ENCODE results near the gene RMC1.
"Not testable (repeated sequence)": the region's sequence is repeated elsewhere in the genome, so short reads cannot be mapped to it uniquely, and the experiment has no call there.

The RMC1 gene

DNA sequence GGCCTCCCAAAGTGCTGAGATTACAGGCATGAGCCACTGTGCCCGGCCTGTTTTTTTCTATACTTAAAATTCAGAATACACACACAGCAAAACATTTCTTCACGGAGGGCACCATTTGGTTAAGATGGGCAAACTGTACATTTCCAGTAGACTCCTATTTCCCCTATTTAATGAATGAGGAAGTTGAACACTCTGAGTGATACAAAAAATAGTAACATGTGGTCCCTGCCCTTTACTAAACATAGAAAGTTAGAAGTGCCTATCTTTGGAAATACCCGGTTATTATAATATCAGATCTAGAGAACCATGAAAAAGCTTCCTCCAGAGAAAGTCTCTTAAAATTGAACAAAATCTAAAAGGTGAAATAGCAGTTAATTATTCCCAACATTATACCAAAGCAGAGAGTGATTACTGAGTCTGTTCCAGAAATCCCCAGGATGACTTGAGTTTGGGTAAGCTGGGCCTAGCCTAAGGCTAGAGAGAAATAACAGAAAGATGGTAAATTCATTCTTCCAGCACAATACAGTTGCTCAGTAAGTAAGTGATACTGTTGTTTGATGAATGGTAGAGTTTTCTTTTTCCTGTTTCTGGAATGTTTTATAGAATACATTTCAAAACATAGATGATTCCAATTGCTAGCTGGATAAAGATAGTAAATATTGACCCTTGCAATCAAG, 23.3 kb upstream of the RMC1 start:
- Histone ChIP-seq H3K36me3 (ENCODE audit: insufficient read depth, low read depth, low read length) (peaks cover 71% of the 10 kb centered on the region), H3K4me1 (ENCODE audit: insufficient read depth, low read length) (no peaks in the 10 kb centered on the region; the same call in 1 of the 2 replicates), H3K9me3 (ENCODE audit: insufficient read depth, low read depth, low read length) (no peaks in the 10 kb centered on the region), H3K27ac (ENCODE audit: low read length) (no peak overlapping the region), H3K9ac (ENCODE audit: low read depth, low read length) (no peak overlapping the region), H3K27me3 (ENCODE audit: insufficient read depth, low read length) (no peaks in the 10 kb centered on the region), H3K4me3 (ENCODE audit: low read length) (no peak overlapping the region)

DNA sequence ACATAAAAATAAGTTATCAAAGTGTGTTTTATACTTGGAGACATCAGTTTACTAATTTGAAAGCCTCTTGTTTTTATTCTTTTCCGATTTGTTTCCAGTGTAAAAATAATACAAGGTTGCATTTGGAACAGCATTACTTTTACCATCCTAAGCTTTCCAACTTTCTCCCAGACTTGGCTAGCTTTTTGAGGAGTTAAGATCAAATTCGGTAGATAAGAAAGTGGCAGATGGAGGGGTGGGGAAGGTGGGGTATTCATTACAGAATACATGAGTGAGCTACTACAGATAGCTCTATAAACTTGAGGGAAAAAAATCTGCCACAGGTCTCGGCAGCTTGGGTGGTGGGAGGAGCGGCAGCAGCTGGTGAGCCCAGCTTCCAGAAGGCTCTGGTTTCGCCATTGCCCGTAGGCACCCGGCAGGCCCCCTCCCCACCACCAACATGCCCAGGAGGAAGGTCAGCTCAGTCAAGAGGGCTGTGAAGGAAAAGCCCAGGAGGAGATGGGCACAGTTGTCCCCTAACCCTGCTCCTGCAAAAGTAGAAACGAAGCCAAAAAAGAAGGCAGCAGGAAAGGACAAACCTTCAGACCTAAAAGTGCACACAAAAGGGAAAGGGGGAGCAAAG, 18.6 kb upstream of the RMC1 start:
- Histone ChIP-seq H3K9me3 (ENCODE audit: insufficient read depth, low read depth, low read length) (no peaks in the 10 kb centered on the region), H3K9ac (ENCODE audit: low read depth, low read length) (no peak overlapping the region), H3K27ac (ENCODE audit: low read length) (no peak overlapping the region)

DNA sequence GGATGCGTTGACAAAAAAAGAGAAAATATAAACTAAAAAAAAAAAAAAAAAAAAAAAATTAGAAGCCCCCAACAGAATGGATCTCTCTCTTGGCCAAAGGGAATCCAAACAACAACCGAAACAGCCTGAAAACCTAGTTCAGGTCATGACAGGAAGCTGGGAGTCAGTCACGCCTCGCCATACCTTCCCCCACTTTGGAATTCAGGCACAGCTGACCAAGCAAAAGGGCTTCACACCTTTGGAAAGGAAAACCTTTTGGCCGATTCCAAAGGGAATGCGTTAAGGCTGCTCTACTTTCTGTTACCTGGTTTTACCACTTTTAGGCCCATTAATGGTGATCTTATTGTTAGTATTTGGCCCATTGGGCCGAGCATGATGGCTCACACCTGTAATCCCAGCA, 17.9 kb upstream of the RMC1 start:
- no peak overlapping the region for H3K27ac ChIP-seq (ENCODE audit: low read length)
- no peaks in the 10 kb centered on the region; the same call in 1 of the 2 replicates for H3K4me1 ChIP-seq (ENCODE audit: insufficient read depth, low read length)
- H3K4me3 ChIP-seq (ENCODE audit: low read length): no peak overlapping the region
- no peak overlapping the region for H3K9ac ChIP-seq (ENCODE audit: low read depth, low read length)
- H3K36me3 ChIP-seq (ENCODE audit: insufficient read depth, low read depth, low read length): peaks cover 24% of the 10 kb centered on the region
- H3K9me3 ChIP-seq (ENCODE audit: insufficient read depth, low read depth, low read length): no peaks in the 10 kb centered on the region; the same call in 1 of the 2 replicates
- H3K27me3 ChIP-seq (ENCODE audit: insufficient read depth, low read length): no peaks in the 10 kb centered on the region

More for the DNA sequence above, 18.6 kb upstream of the RMC1 start:
- Histone ChIP-seq H3K4me3 (ENCODE audit: low read length) (no peak overlapping the region), H3K27me3 (ENCODE audit: insufficient read depth, low read length) (no peaks in the 10 kb centered on the region), H3K36me3 (ENCODE audit: insufficient read depth, low read depth, low read length) (peaks cover 31% of the 10 kb centered on the region), H3K4me1 (ENCODE audit: insufficient read depth, low read length) (no peaks in the 10 kb centered on the region; the same call in 1 of the 2 replicates)

DNA sequence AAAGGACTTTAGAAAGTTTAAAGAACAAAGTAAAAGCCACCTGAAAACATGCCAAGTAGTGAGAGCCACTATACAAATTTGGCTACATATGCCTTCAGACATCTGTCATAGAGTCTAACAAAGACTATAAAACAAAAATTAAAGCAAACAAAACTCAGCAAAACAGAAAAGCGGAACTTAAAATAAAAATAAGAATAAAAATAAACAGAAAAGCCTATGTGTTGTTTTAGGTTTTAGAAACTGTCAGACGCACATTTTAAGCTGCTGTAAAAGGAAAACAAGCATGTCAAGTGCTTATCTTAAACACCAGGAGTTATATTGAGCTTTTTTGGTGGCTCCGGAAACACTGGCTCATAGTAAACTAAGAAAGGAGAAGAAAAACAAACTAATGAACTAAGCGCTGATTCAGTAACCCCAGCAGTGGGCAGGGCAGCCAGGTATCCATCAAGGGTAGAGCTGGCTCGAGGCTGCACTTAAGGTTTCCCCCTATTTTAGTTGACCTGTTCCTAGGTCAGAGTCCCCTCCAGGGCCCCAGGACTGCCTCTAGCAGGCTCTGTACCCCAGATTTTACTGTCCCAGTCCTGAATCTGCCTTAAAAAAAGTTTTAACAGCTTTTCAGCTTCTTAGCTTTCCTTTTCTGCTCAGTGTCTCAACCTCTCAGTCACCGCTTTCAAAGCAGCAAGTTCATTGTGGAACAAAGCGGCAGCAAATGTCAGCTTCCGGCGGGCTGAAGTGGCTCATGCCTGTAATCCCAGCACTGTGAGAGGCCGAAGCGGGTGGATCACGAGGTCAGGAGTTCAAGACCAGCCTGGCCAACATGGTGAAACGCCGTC, 15.4 kb upstream of the RMC1 start:
- Histone ChIP-seq H3K36me3 (ENCODE audit: insufficient read depth, low read depth, low read length) (0 out of 2 replicates have a peak, but pooled peaks cover 5% of the 10 kb centered on the region), H3K27ac (ENCODE audit: low read length) (no peak overlapping the region), H3K9me3 (ENCODE audit: insufficient read depth, low read depth, low read length) (no peaks in the 10 kb centered on the region; the same call in 1 of the 2 replicates), H3K9ac (ENCODE audit: low read depth, low read length) (no peak overlapping the region), H3K4me3 (ENCODE audit: low read length) (no peak overlapping the region), H3K4me1 (ENCODE audit: insufficient read depth, low read length) (no peaks in the 10 kb centered on the region; the same call in 1 of the 2 replicates), H3K27me3 (ENCODE audit: insufficient read depth, low read length) (no peaks in the 10 kb centered on the region)

DNA sequence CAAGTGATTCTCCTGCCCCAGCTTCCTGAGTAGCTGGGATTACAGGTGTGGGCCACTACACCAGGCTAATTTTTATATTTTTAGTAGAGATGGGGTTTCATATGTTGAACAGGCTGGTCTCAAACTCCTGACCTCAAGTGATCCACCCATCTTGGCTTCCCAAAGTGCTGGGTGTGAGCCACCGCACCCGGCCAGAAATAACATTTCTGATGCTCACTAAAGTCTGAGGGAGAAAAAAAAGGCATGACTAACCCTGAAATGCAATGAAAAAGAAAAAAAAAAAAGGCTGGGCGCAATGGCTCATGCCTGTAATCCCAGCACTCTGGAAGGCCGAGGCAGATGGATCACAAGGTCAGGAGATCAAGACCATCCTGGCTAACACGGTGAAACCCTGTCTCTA, 13.7 kb upstream of the RMC1 start:
- not testable (repeated sequence) for H3K9ac ChIP-seq (ENCODE audit: low read depth, low read length); H3K9me3 ChIP-seq (ENCODE audit: insufficient read depth, low read depth, low read length); H3K4me1 ChIP-seq (ENCODE audit: insufficient read depth, low read length); H3K4me3 ChIP-seq (ENCODE audit: low read length); H3K36me3 ChIP-seq (ENCODE audit: insufficient read depth, low read depth, low read length); H3K27ac ChIP-seq (ENCODE audit: low read length); H3K27me3 ChIP-seq (ENCODE audit: insufficient read depth, low read length)

DNA sequence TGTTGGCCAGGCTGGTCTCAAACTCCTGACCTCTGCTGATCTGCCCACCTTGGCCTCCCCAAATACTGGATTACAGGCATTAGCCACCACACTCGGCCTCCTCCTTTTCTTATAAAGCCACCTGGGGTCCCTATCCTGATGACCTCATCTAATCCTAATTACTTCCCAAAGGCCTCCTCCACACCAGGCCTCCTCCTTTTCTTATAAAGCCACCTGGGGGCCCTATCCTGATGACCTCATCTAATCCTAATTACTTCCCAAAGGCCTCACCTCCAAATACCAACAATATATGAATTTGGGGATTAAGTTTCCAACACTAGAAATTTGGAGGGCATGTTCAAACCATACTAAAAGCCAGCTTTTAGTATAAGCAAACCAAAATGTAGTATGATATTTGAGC, 9.7 kb upstream of the RMC1 start:
- H3K27me3 ChIP-seq (ENCODE audit: insufficient read depth, low read length): no peaks in the 10 kb centered on the region

DNA sequence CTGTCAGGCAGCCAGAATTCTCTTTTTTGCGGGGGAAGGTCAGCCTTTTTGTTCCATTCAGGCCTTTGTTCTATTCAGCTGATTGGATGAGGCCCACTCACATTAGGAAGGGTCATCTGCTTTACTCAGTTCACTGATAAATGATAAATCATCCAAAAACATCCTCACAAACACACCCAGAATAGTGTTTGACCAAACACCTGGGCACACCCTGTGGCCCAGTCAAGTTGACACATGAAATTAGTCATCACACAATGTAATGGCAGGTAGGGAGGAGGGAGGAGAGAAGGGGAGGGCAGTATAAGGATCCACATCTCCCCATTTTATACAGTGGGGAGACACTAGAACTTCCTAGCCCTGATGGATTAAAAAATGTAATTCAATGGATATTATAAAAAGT, 8.3 kb upstream of the RMC1 start:
- H3K4me1 ChIP-seq (ENCODE audit: insufficient read depth, low read length): no peaks in the 10 kb centered on the region
- H3K27me3 ChIP-seq (ENCODE audit: insufficient read depth, low read length): no peaks in the 10 kb centered on the region
- no peak overlapping the region for H3K4me3 ChIP-seq (ENCODE audit: low read length)
- H3K27ac ChIP-seq (ENCODE audit: low read length): no peak overlapping the region
- H3K9ac ChIP-seq (ENCODE audit: low read depth, low read length): no peak overlapping the region
- no peaks in the 10 kb centered on the region for H3K36me3 ChIP-seq (ENCODE audit: insufficient read depth, low read depth, low read length)
- H3K9me3 ChIP-seq (ENCODE audit: insufficient read depth, low read depth, low read length): no peaks in the 10 kb centered on the region; the same call in 1 of the 2 replicates

More for the DNA sequence above, 9.7 kb upstream of the RMC1 start:
- Histone ChIP-seq H3K9ac (ENCODE audit: low read depth, low read length) (no peak overlapping the region), H3K9me3 (ENCODE audit: insufficient read depth, low read depth, low read length) (no peaks in the 10 kb centered on the region; the same call in 1 of the 2 replicates), H3K36me3 (ENCODE audit: insufficient read depth, low read depth, low read length) (no peaks in the 10 kb centered on the region), H3K4me3 (ENCODE audit: low read length) (no peak overlapping the region), H3K27ac (ENCODE audit: low read length) (no peak overlapping the region), H3K4me1 (ENCODE audit: insufficient read depth, low read length) (no peaks in the 10 kb centered on the region)

DNA sequence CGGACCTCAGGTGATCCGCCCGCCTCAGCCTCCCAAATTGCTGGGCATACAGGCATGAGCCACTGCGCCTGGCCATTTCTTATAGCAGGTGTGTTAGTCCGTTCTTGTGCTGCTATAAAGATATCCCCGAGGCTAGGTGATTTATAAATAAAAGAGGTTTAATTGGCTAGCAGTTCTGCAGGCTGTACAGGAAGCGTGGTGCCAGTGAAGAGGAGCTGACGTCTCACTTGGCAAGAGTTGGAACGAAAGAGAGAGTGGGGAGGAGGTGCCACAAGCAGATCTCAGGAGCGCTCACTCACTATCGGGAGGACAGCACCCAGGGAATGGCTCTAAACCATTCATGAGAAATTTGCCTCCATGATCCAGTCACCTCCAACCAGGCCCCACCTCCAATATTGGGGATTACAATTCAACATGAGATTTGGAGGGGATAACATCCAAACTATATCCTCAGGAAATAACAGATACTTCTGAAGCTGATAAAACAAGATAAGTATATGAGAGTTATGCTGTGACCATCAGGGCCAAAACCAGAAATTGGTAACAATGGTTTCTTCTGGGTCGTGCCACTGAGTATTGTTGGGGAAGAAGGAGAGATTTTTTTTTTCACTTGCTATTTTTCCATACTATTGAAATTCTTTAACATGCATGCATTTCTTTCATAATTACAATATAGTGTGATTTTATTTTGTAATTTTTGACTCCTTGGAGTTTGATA, 7.4 kb upstream of the RMC1 start:
- no peaks in the 10 kb centered on the region for H3K36me3 ChIP-seq (ENCODE audit: insufficient read depth, low read depth, low read length)
- peaks cover 4% of the 10 kb centered on the region; the same call in 1 of the 2 replicates for H3K27me3 ChIP-seq (ENCODE audit: insufficient read depth, low read length)
- no peak overlapping the region for H3K27ac ChIP-seq (ENCODE audit: low read length)
- no peak overlapping the region for H3K4me3 ChIP-seq (ENCODE audit: low read length)
- H3K9ac ChIP-seq (ENCODE audit: low read depth, low read length): no peak overlapping the region
- H3K9me3 ChIP-seq (ENCODE audit: insufficient read depth, low read depth, low read length): no peaks in the 10 kb centered on the region
- no peaks in the 10 kb centered on the region for H3K4me1 ChIP-seq (ENCODE audit: insufficient read depth, low read length)

DNA sequence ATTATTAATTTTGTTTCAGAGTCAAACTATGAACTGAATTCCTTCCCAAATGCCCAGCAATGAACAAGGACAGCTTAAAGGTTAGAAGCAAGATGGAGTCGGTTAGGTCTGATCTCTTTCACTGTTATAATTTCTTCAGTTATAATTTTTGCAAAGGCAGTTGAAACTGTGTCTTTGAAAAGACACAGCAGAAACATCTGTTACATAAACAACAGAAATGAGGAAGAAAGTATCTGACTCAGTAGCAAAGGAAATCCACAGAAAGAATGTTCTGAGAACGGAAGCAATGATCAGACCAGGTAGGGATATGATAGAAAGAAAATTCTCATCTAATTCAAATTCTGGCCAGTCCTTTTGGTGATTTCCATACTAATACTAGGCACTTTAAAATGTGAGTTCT, 5.2 kb upstream of the RMC1 start:
- Histone ChIP-seq H3K27me3 (ENCODE audit: insufficient read depth, low read length) (peaks cover 18% of the 10 kb centered on the region), H3K4me3 (ENCODE audit: low read length) (no peak overlapping the region), H3K4me1 (ENCODE audit: insufficient read depth, low read length) (no peaks in the 10 kb centered on the region; the same call in 1 of the 2 replicates), H3K9me3 (ENCODE audit: insufficient read depth, low read depth, low read length) (no peaks in the 10 kb centered on the region), H3K27ac (ENCODE audit: low read length) (no peak overlapping the region), H3K9ac (ENCODE audit: low read depth, low read length) (no peak overlapping the region), H3K36me3 (ENCODE audit: insufficient read depth, low read depth, low read length) (no peaks in the 10 kb centered on the region)

DNA sequence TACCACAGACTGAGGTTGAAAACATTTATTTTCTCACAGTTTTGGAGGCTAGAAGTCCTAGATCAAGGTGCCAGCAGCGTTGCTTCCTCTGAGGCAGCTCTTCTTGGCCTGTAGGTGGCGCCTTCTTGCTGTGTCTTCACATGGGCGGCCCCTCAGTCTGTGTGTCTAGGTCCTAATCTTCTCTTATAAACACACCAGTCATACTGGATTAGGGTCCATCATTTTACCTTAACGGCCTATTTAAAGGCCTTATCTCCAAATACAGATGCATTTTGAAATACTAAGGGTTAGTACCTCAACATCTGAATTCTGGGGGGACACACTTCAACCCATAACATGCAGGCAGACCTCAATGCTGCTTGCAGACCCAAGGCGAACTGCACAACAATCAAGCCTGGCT, 4.4 kb upstream of the RMC1 start:
- no peaks in the 10 kb centered on the region for H3K9me3 ChIP-seq (ENCODE audit: insufficient read depth, low read depth, low read length)
- H3K4me3 ChIP-seq (ENCODE audit: low read length): no peak overlapping the region
- no peak overlapping the region for H3K27ac ChIP-seq (ENCODE audit: low read length)
- H3K36me3 ChIP-seq (ENCODE audit: insufficient read depth, low read depth, low read length): no peaks in the 10 kb centered on the region
- no peaks in the 10 kb centered on the region; the same call in 1 of the 2 replicates for H3K4me1 ChIP-seq (ENCODE audit: insufficient read depth, low read length)
- peaks cover 21% of the 10 kb centered on the region for H3K27me3 ChIP-seq (ENCODE audit: insufficient read depth, low read length)
- H3K9ac ChIP-seq (ENCODE audit: low read depth, low read length): no peak overlapping the region

DNA sequence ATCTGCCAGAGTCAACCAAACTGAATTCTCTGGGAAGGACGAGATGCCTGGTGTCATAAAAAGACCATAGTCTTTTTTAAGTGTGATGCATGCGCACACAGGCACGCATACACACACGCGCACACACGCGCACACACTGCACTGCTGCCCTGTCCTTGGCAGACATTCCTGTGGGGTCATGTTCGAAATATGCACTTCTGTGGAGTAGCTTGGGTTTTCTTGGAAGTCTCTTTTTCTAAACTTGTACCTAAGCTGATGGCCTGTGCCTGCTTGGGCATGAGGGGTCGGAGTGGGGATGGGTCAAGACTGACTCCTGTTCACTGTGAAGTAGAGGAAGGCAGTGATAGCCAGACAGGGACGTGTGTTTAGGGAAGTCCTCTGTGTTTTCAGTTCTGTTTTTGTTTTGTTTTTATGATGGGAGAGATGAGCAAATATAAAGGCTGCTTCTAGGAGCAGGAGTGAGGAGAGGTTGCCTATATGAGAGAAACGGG, 4.0 kb upstream of the RMC1 start:
- Histone ChIP-seq H3K9ac (ENCODE audit: low read depth, low read length) (no peak overlapping the region), H3K9me3 (ENCODE audit: insufficient read depth, low read depth, low read length) (no peaks in the 10 kb centered on the region), H3K4me1 (ENCODE audit: insufficient read depth, low read length) (no peaks in the 10 kb centered on the region; the same call in 1 of the 2 replicates), H3K4me3 (ENCODE audit: low read length) (no peak overlapping the region), H3K36me3 (ENCODE audit: insufficient read depth, low read depth, low read length) (no peaks in the 10 kb centered on the region), H3K27ac (ENCODE audit: low read length) (no peak overlapping the region), H3K27me3 (ENCODE audit: insufficient read depth, low read length) (peaks cover 25% of the 10 kb centered on the region)

Data from iPS-20b (cell line).